SU-DHL-6 (cell line): ENCODE measurements around the gene SCAMP3.

Experiments
- EZH2phosphoT487 ChIP-seq: fragments of 200-600 bp; sonication (generic), shearing (Covaris generic); conservative IDR thresholded peaks from 2 replicates; pipeline ENCODE4 v1.6.1; 2018; ENCODE audit warnings: mild to moderate bottlenecking, antibody characterized with exemption, low read length, moderate library complexity, mixed read lengths
- TF ChIP-seq, protein P1 (sequence below): fragments of 200-600 bp; sonication (generic); IDR thresholded peaks from one replicate; pipeline ENCODE4 v1.5.1; 2017; ENCODE audit warnings: antibody characterized with exemption, mild to moderate bottlenecking, low read length, moderate library complexity; ENCODE audit not compliant: insufficient read depth, poor library complexity, severe bottlenecking

GRCh38 chr1:155245163-155245524 lies 17.0 kb downstream of the SCAMP3 start:
- TF ChIP-seq, protein P1, sequence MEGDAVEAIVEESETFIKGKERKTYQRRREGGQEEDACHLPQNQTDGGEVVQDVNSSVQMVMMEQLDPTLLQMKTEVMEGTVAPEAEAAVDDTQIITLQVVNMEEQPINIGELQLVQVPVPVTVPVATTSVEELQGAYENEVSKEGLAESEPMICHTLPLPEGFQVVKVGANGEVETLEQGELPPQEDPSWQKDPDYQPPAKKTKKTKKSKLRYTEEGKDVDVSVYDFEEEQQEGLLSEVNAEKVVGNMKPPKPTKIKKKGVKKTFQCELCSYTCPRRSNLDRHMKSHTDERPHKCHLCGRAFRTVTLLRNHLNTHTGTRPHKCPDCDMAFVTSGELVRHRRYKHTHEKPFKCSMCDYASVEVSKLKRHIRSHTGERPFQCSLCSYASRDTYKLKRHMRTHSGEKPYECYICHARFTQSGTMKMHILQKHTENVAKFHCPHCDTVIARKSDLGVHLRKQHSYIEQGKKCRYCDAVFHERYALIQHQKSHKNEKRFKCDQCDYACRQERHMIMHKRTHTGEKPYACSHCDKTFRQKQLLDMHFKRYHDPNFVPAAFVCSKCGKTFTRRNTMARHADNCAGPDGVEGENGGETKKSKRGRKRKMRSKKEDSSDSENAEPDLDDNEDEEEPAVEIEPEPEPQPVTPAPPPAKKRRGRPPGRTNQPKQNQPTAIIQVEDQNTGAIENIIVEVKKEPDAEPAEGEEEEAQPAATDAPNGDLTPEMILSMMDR = no peak
- TF ChIP-seq EZH2phosphoT487 = no peak
